A673 (cell line): ENCODE results near the gene KIF4B. TPM values are rescaled to one million over a fixed set of nuclear protein-coding genes. Genes with fewer than 3 reads are reported as not detected.
A peak's percentile ranks its signal among the peaks of the same experiment; 100 is the strongest.

ENCODE experiments used
- Bru-seq: library from RNA; stranded (reverse); fragments of 400-500 nt; gene quantifications from one replicate; lab custom pipeline; 2021; lab: Mats Ljungman, UMichigan
- BruChase-seq, 2 experiments: library from RNA; stranded (reverse); fragments of 400-500 nt; gene quantifications; one replicate each; lab custom pipeline; 2021; lab: Mats Ljungman, UMichigan
- BruUV-seq: library from RNA; stranded (reverse); fragments of 400-500 nt; replicated peaks from 2 replicates; lab custom pipeline; 2021; lab: Mats Ljungman, UMichigan
- CTCF ChIA-PET: fragments of 300-600 bp; sonication (Branson Sonifier 250); formaldehyde crosslinking; loops from one replicate; lab custom pipeline; 2022; ENCODE audit warnings: antibody characterized with exemption; lab: Charles Lee
- POLR2A ChIA-PET: fragments of 300-600 bp; sonication (Branson Sonifier 250); formaldehyde crosslinking; loops from one replicate; lab custom pipeline; 2022; ENCODE audit warnings: antibody characterized with exemption; ENCODE audit not compliant: low non-redundant PET; lab: Charles Lee
- DNase-seq: peaks from one replicate; pipeline ENCODE4 v3.0.0-alpha.2; 2015; ENCODE audit warnings: low spot score
- H3K27ac ChIP-seq: fragments of 200-600 bp; sonication (generic); 2 replicates; pipeline ENCODE4 v1.5.1; 2016; ENCODE audit warnings: mixed run types, low read depth, mild to moderate bottlenecking, mixed read lengths, antibody characterized with exemption, low read length; ENCODE audit not compliant: poor library complexity, severe bottlenecking
- H3K27me3 ChIP-seq: fragments of 200-600 bp; sonication (generic); replicated peaks from 2 replicates; pipeline ENCODE4 v1.6.1; 2017; ENCODE audit warnings: mixed run types, low read depth, mild to moderate bottlenecking, mixed read lengths, antibody characterized with exemption, low read length; ENCODE audit not compliant: insufficient read depth, poor library complexity
- H3K36me3 ChIP-seq: fragments of 200-600 bp; sonication (generic); 2 replicates; pipeline ENCODE4 v1.6.1; 2016; ENCODE audit warnings: mixed run types, mild to moderate bottlenecking, mixed read lengths, antibody characterized with exemption, low read length; ENCODE audit not compliant: insufficient read depth, poor library complexity, severe bottlenecking
- H3K4me1 ChIP-seq: fragments of 200-600 bp; sonication (generic); 2 replicates; pipeline ENCODE4 v1.6.1; 2017; ENCODE audit warnings: mixed run types, mild to moderate bottlenecking, mixed read lengths, antibody characterized with exemption, low read length; ENCODE audit not compliant: insufficient read depth, poor library complexity, severe bottlenecking
- H3K4me3 ChIP-seq: fragments of 200-600 bp; sonication (generic); 2 replicates; pipeline ENCODE4 v1.5.1; 2016; ENCODE audit warnings: low read depth, mixed run types, mild to moderate bottlenecking, mixed read lengths, low read length; ENCODE audit not compliant: poor library complexity, severe bottlenecking
- H3K9me3 ChIP-seq: fragments of 200-600 bp; sonication (generic); 2 replicates; pipeline ENCODE4 v1.6.1; 2016; ENCODE audit warnings: mixed run types, low read depth, mild to moderate bottlenecking, mixed read lengths, antibody characterized with exemption, low read length; ENCODE audit not compliant: poor library complexity, severe bottlenecking
- EZH2 ChIP-seq: fragments of 200-600 bp; sonication (generic); IDR thresholded peaks from 2 replicates; pipeline ENCODE4 v1.6.1; 2017; ENCODE audit warnings: borderline replicate concordance, low read depth, mild to moderate bottlenecking, mixed read lengths, antibody characterized with exemption, low read length; ENCODE audit not compliant: poor library complexity, severe bottlenecking
- intact Hi-C: fragments of 100-400 bp; cut with micrococcal nuclease; formaldehyde crosslinking; loops from one replicate; pipeline ENCODE4 v1.10.0; 2022; ENCODE audit not compliant: unreplicated experiment
- long read RNA-seq: library from polyadenylated mRNA; stranded (forward); transcript quantifications from one replicate; pipeline ENCODE4 v2.0.0, GENCODE V29; 2022
- total RNA-seq: library from RNA; stranded (reverse); gene quantifications from 2 replicates; pipeline ENCODE4 v1.2.3, GENCODE V29; 2021
- TF ChIP-seq, protein P1 (sequence below): fragments of 300-800, 200-600 bp; sonication (generic); conservative IDR thresholded peaks from 2 replicates; pipeline ENCODE4 v1.5.1; 2017; ENCODE audit warnings: low read depth, mild to moderate bottlenecking, antibody characterized with exemption, low read length, moderate library complexity, mixed read lengths

The KIF4B gene, protein sequence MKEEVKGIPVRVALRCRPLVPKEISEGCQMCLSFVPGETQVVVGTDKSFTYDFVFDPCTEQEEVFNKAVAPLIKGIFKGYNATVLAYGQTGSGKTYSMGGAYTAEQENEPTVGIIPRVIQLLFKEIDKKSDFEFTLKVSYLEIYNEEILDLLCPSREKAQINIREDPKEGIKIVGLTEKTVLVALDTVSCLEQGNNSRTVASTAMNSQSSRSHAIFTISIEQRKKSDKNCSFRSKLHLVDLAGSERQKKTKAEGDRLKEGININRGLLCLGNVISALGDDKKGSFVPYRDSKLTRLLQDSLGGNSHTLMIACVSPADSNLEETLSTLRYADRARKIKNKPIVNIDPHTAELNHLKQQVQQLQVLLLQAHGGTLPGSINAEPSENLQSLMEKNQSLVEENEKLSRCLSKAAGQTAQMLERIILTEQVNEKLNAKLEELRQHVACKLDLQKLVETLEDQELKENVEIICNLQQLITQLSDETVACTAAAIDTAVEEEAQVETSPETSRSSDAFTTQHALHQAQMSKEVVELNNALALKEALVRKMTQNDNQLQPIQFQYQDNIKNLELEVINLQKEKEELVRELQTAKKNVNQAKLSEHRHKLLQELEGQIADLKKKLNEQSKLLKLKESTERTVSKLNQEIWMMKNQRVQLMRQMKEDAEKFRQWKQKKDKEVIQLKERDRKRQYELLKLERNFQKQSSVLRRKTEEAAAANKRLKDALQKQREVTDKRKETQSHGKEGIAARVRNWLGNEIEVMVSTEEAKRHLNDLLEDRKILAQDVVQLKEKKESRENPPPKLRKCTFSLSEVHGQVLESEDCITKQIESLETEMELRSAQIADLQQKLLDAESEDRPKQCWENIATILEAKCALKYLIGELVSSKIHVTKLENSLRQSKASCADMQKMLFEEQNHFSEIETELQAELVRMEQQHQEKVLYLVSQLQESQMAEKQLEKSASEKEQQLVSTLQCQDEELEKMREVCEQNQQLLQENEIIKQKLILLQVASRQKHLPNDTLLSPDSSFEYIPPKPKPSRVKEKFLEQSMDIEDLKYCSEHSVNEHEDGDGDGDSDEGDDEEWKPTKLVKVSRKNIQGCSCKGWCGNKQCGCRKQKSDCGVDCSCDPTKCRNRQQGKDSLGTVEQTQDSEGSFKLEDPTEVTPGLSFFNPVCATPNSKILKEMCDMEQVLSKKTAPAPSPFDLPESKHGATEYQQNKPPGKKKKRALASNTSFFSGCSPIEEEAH
- total RNA-seq = 0.77 and 0.79 TPM in 2 replicates
- percentile 37 among the genes with signal in this experiment for Bru-seq, nascent RNA
- percentile 45 among the genes with signal in this experiment for BruChase-seq, experiment 1, labeled RNA remaining after a 2-hour chase
- BruChase-seq, experiment 2, labeled RNA remaining after a 6-hour chase = percentile 49 among the genes with signal in this experiment
- long read RNA-seq = 0 reads

DNA sequence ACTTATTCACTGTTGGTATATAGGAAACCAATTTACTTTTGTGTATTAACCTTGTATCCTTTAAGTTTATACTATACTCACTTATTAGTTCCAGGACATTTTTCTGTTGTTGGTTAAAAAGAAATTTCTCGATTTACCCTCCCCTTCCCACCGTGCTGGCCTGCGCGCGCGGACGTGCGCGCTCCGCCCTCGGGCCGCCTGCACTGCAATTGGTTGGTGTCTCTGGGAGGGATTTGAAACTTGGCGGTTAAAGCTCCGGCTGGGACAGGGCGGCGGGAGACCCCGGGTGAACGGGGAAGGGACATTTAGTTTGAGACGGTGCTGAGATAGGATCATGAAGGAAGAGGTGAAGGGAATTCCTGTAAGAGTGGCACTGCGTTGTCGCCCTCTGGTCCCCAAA lies at the start of gene KIF4B:
Gene KIF4B (plus strand): TSS at position 230 of the 400 bp plus-strand sequence. CDS start 105 bp downstream, at position 335.
- ChIA-PET POLR2A (no interaction called here), CTCF (no interaction called here)
- no peaks in the 10 kb centered on the region for H3K27me3 ChIP-seq
- intact Hi-C loops = no loop called here
- no peaks in the 10 kb centered on the region for H3K9me3 ChIP-seq
- no peak within 1 kb of the TSS for H3K4me3 ChIP-seq
- no peaks in the 10 kb centered on the region for H3K4me1 ChIP-seq
- TF ChIP-seq, protein P1, sequence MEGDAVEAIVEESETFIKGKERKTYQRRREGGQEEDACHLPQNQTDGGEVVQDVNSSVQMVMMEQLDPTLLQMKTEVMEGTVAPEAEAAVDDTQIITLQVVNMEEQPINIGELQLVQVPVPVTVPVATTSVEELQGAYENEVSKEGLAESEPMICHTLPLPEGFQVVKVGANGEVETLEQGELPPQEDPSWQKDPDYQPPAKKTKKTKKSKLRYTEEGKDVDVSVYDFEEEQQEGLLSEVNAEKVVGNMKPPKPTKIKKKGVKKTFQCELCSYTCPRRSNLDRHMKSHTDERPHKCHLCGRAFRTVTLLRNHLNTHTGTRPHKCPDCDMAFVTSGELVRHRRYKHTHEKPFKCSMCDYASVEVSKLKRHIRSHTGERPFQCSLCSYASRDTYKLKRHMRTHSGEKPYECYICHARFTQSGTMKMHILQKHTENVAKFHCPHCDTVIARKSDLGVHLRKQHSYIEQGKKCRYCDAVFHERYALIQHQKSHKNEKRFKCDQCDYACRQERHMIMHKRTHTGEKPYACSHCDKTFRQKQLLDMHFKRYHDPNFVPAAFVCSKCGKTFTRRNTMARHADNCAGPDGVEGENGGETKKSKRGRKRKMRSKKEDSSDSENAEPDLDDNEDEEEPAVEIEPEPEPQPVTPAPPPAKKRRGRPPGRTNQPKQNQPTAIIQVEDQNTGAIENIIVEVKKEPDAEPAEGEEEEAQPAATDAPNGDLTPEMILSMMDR = no peak
- TF ChIP-seq EZH2 = no peak
- no TSS peak for BruUV-seq
- no peak for DNase-seq
- no peak within 1 kb of the TSS for H3K27ac ChIP-seq
- H3K36me3 ChIP-seq = no peaks in the 10 kb centered on the region

GRCh38 chr5:154966081-154966841 lies 47.3 kb upstream of the KIF4B start:
- ChIA-PET POLR2A (no interaction called here), CTCF (no interaction called here)
- intact Hi-C loops = no loop called here
- Histone ChIP-seq H3K27ac (peak overlapping the region; percentile 71), H3K27me3 (no peaks in the 10 kb centered on the region), H3K9me3 (no peaks in the 10 kb centered on the region), H3K4me3 (no peak overlapping the region), H3K36me3 (peaks cover 17% of the 10 kb centered on the region), H3K4me1 (peaks cover 23% of the 10 kb centered on the region)
- TF ChIP-seq EZH2 = no peak
- TF ChIP-seq, protein P1 = no peak
- no TSS peak for BruUV-seq
- no peak for DNase-seq
